HG03558 (cell line): ENCODE results near the gene ZNG1B.
"Not testable (repeated sequence)": the region's sequence is repeated elsewhere in the genome, so short reads cannot be mapped to it uniquely, and the experiment has no call there.

ENCODE experiments used
- ATAC-seq: cut with Tn5 transposase; IDR thresholded peaks from one replicate; pipeline ENCODE4 v1.9.1; 2021; ENCODE audit warnings: moderate number of reproducible peaks; ENCODE audit not compliant: unreplicated experiment; ENCODE audit errors: extremely low read depth

ZNG1B gene

DNA sequence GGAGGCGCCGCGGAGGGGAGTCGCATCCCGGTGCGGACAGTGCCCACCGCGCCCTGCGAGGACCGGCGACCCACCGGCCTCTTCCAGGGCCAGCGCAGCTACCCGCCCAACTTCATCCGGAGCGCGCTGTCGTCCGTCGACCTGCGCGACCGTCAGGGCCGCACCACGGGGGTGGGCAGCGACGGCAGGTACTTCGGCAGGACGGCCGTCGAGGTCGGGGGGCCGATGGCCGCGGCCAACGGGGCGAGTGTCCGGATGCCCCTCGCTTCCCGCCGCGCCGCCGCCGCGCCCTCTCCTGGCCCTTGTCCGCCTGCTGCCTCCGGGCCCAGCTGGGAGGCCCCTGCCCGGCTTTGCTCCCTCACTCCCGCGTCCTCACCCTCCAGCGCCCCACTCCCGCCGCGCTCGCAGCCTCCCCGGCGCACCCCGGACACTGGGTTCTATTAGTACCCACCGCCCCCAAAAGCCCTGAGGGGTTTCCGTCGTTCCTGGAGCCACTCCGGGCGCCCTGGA, 104.5 kb downstream of the ZNG1B start:
- not testable (repeated sequence) for ATAC-seq

DNA sequence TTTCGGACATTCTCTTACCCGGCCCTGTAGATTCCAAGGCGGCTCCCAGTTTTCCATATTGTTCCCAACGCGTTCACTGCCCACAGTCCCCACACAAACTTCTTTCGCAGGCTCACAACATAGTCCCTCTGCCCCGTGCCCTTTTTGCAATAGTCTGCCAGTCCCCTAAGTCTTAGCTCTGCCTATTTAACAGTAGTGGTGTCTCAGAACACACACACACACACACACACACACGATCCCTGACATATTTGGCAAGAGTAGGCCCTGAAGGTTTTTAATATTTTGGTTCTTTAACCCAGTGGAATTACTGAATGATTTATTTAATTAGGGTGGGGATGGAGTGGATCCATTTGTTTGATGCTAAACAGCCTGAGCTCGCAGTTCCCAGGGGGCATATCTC, 105.0 kb downstream of the ZNG1B start:
- ATAC-seq, result not testable (repeated sequence)
